GM19099 (cell line): ENCODE measurements around the gene COX6B2.

ENCODE experiments used
- POLR2A ChIP-seq: IDR thresholded peaks from 3 replicates; pipeline ENCODE4 v1.6.1; 2011; ENCODE audit warnings: low read depth; ENCODE audit not compliant: insufficient read length; ENCODE audit errors: extremely low read depth

The COX6B2 gene, protein sequence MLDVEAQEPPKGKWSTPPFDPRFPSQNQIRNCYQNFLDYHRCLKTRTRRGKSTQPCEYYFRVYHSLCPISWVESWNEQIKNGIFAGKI

DNA sequence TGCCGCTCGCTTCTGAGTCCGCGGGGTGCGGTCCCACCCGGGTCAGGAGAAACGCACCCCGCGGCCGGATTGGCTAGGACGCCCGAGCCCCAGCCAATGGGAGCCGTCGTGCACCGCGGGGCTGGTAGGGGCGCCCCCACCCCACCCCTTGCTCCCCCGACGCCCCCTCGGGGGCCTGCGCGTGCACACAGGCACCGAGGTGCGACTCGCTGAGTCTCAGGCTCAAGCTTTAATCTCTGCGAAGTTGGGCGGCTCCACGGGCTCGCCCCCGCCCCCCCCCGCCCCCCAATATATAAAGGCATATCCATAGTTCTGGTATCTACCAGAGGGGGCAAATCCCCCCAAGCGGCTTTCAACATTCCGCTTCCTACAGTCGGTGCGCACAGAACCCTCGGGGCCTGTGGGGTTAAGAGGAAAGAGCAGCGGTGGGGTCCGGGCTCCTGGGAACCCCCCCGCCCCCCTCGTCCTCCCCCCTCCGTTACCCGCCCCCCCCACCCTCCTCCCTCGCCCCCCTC is at the start of gene COX6B2:
COX6B2 (minus strand) TSS at position 22 of the 515 bp plus-strand sequence. CDS start 198 bp downstream, outside the sequence.
- no peak for TF ChIP-seq POLR2A

DNA sequence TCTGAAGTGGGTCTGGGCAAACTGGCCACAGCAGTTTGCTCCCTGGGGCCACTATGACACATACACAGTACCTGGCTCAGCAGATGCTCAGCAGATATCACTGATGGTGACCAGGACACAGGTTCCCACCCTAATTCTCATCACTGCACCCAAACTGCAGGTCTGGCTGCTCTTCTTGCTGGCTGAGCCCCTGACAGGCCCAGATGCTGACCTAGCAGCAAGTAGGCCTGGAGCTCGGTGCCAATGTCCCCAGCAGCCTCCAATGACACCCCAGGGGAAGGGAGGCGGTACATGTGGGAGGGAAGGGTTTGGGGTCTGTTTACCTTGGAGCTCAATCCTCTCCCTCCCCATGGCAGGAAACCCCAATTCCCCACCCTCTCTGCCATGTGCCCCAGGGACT is 48.0 kb upstream of the COX6B2 start:
- no peak for TF ChIP-seq POLR2A

DNA sequence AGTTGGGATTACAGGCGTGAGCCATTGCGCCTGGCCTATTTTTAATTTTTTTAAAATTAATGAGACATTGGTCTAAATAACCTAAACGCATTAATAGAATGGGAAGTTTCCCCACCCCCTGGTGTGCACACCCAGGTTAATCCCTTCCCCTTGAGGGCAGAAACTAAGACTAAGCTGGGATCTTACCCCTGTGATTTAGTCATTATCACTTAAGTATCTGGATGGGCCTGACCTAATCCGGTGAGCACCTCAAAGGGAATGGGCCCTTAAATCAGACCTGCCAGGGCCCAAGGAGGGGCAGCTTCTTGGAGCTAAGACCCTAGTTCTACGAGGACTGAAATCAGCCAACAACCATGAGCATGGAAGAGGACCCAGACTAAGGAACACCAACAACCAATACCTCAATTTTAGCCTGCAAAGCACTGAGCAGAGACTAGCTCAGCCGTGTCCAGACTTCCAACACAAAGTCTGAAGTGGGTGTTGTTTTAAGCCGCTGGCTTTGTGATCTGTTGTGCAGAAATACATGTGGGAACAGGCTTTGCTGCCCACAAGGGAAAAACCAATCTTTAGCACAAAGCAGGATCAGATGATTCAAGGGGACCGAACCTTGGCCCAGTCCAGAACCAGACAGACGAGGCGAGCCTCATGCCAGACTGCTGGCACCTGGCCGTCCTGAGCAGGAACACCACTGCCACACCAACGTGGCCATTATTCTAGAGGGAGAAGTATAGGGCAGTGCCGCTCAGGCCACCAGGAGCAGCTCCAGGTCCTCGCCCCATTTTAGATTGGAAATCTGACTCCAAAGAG is 46.0 kb upstream of the COX6B2 start:
- TF ChIP-seq POLR2A = no peak

DNA sequence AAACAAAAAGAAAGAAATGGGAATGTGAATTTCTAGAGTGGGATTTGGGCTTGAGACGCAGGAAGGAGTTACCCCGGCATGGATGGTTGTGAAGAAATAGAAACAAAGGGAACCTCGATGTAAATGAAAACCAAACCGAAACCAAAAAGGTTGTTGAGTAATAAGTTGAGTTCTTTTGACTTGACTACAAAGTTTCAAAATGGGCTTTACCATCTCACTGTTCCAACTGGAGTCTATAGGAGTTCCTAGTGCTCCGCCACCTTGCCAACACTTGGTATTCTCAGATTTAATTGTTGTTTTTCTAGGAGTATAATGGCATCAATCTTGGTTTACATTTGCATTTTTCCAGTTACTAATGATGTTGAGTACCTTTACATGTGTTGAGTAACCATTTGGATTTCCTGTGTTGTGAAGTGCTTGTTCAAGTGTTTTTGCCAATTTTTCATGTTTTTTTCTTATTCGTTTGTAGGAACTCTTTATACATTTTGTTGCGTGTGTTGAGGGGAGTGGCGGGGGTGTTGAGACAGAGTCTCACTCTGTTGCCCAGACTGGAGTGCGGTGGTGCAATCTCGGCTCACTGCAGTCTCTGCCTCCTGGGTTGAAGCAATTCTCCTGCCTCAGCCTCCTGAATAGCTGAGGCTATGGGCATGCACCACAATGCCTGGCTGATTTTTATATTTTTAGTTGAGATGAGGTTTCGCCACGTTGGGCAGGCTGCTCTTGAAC is 43.8 kb upstream of the COX6B2 start:
- no peak for TF ChIP-seq POLR2A

DNA sequence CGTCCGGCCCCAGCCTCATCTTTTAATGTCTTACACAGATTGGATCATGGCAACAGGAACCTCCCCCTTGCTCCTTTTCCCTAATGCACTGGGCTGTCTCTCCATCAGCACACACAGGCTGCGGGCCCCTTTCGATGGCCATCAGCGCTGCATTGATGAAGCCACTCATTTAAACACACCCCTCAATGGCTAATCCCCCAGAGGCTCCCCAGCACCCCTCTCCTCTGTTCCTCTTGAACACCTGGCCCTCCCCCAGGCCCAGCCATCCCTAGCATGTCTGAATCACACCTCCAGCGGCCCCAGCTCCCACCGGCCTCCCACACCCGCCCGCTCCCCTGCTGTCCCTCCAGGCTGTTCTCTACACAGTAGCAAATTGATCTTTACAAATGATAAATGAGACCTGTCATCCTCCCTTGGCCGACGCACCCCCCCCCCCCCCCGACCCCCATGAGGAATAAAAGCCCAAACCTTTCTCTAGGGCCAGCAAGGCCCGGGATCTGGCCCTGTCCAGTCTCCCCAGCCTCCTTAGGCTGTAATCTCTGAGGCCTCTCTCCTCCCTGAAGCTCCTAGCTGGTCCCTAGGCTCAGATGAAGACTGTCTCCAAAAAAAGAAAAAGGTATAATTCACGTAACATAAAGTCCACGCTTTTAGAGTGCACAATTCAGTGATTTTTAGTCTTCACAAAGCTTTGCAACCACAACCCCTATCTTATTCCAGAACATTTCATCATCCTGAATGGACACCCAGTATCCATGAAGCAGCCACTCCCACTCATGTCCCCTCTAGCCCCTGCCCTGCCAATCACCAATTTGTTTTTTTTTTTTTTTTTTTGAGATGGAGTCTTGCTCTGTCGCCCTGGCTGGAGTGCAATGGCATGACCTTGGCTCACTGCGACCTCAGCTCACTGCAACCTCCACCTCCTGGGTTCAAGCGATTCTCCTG is 38.6 kb upstream of the COX6B2 start:
- TF ChIP-seq POLR2A = no peak

DNA sequence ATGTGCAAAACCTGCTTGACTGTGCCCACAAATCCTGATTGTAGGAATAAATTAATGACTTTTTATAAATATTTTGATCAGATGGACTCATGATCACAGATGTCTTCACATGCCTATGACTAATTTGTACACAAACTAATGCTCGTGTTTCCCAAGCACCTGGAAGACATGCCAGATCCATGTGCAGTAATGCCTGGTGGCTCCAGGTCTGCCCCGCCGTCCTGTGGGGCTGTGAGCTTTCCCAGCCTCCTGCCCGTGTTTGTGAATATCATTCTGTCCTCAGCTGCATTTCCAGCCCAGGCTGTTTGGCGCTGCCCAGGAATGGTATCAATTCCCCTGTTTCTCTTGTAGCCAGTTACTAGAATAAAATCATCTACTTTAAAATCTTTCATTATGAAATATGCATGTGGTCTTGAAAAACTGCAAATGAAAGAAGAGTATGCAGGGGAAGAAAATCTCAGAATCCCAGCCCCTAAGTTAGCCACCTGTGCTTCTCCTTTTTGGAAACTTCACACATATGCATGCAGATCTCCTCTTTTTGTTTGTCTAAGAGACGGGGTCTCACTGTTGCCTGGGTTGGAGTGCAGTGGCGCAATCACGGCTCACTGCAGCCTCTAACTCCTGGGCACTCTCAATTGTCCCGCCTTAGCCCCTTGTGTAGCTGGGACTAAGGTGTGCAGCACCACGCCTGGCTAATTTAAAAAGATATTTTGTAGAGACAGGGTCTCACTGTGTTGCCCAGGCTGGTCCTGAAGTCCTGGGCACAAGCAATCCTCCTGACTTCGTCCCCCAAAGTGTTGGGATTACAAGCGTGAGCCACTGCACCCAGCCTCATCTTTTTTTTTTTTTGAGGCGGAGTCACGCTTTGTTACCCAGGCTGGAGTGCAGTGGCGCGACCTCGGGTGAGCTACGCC is 37.4 kb upstream of the COX6B2 start:
- no peak for TF ChIP-seq POLR2A

DNA sequence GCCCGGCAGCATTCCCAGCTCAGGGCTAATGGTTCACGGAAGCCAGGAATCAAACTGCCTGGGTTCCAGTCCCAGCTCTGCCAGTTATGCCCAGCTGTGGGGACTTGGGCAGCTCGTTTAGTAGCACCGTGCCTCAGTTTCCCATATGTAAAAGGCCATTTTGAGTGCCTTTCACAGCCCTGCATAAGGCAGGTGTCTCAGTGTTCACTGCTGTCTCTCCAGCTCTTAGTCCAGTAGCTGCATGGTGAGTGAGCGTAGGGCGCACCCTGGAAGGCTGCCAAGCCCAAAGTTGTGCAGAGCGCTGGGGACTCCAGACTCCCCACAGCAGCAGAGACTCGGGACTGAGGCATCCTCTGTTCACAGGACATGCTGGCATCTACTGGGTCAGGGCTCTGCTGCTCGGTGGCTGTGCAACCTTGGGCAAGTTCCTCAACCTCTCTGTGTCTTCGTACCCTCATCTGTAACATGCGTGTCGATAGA is 36.7 kb upstream of the COX6B2 start:
- no peak for TF ChIP-seq POLR2A

DNA sequence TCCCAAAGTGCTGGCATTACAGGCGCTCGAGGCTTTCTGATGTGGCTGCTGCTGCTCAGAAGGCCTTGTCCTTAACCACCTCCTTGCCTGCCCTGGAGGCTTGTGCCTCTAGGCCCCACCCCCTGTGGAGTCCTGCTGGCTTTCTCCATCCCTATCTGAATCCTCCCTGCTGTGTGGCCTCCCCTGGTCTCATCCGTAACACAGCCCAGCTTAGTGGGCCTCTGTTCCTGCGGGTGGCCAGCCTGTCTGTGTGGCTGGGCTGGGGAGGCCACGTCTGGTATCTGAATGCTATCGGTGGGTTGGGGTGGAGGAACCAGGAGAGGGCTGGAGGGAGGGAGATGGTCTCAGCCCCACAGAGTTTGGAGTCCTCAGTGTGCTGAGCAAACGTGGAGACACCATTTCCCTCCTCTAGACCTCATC is 36.0 kb upstream of the COX6B2 start:
- no peak for TF ChIP-seq POLR2A

DNA sequence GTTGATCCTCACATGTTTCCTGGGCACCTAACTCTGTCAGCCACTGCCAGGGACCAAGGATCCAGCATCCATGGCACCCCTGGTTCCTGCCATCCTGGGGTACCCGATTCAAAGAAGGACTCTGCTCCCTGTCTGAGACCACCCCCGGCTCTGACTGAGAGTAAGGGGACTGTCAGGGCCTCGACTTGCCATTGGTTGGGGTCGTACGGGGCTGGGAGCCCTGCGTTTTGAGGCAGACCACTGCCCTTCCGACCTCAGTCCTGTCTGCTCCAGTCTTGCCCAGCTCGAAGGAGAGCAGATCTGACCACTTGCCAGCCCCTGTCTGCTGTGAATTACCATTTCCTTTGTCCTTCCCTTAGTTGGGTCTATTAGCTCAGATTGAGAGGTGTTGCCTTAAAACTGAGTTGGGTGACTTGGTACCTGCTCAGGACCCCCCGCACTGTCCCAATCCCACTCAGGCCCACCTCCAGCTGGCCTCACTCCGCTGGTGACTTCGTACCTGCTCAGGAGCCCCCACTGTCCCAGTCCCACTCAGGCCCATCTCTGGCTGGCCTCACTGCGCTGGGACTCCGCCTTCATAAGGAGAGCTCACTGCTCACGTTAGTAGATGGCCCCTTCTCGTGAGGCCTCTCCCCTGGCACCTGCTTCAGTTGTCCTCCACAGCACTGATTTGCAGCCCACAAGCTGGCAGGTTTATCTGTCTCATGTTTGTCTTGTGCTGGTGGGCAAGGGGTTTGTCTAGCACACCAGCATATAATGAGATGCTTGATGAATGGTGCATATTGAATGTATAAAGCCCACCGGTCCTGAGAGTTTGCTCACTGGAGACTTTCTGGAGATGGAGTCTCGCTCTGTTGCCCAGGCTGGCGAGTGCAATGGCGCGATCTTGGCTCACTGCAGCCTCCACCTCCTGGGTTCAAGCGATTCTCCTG is 35.1 kb upstream of the COX6B2 start:
- TF ChIP-seq POLR2A = no peak

DNA sequence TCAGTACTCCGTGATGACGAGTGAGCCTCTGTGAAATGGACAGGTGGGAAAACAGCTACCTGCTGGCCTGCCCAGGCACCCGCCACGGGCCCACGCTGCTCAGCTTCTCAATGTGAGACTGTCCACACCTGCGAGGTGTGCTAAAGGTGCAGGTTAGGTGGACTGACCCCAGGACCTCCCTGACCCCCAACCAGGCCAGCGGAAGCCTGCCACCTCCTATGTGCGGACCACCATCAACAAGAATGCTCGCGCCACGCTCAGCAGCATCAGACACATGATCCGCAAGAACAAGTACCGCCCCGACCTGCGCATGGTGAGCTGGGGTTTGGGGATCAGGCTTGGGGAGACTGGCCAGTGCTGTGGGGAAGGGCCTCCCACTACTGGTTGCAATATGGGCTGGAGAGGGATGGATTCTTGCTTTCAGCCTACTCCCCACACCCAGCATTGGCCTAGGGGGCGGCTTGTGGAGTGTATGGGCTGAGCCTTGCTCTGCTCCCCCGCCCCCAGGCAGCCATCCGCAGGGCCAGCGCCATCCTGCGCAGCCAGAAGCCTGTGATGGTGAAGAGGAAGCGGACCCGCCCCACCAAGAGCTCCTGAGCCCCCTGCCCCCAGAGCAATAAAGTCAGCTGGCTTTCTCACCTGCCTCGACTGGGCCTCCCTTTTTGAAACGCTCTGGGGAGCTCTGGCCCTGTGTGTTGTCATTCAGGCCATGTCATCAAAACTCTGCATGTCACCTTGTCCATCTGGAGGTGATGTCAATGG is 33.4 kb upstream of the COX6B2 start:
- no peak for TF ChIP-seq POLR2A

DNA sequence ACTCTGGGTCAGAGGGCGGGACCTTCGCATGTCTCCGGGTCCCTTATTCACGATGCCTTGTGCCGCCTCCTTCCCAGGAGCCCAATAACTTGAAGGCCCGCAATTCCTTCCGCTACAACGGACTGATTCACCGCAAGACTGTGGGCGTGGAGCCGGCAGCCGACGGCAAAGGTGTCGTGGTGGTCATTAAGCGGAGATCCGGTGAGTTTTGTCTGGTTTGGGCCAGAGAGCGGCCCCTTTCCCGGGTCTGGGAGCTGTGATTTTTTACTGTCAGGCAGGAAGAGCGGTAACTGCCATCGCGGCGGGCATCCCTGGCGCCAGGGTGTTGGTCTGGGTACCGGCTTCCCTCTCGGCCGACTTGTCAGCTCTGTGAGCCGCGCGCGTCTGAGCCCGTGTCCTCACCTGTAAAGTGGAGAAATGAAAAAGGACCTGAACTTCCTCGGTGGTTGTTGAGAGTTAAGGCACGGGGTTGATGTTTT is 32.0 kb upstream of the COX6B2 start:
- TF ChIP-seq POLR2A = no peak

DNA sequence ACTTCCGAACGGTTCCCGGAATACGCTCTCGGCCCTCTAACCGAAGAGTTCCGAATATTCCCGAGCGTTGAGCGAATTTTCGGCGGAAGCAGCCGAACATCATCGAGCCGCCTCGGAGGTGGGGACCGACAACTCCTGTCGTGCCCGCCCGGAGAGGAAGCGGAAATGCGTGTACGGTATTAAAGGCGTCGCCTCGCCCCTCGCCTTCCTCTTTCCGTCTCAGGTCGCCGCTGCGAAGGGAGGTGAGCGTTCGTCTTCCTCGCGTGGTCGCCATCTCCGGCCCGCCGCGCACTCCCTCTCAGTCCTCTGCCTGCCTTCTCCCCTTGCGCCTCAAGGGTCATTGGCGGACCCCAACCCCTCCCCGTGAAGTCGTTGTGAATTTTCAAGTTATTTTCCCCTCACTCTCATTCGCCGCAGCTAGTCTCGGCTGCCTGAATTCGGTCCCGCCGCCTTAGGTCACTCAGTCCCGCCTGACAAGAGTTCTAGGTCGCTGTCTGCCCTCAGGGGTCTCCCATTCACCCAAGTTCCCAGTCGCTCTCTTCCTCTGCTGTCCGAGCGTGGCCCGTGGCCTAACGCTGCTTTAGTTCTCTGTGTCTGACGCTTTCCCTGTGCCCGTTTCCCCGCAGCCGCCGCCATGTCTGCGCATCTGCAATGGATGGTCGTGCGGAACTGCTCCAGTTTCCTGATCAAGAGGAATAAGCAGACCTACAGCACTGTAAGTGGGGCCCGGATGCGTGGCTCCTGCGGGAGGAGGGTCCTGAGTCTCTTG is 31.4 kb upstream of the COX6B2 start, which contains the start of gene RPL28:
RPL28 (plus strand) TSS at position 209 of the 769 bp plus-strand sequence; CDS start at position 635, 426 bp downstream.
- TF ChIP-seq POLR2A = peak; percentile 100
